Stimulated activated naive CD8-positive, alpha-beta T cell treated with anti-CD3 and anti-CD28 coated beads, Interleukin-15, amount 100 ng/mL, for 72 hours (primary cell): ENCODE measurements around the gene AAR2.

ENCODE experiments used
- ATAC-seq: fragments of 150-1000 bp; cut with Tn5 transposase; 2 replicates; pipeline ENCODE4 v1.10.0; 2021; ENCODE audit warnings: mild to moderate bottlenecking, moderate library complexity
- DNase-seq, 2 donors: peaks; one replicate each; pipeline ENCODE4 v3.0.0; 2021 to 2022
- H3K27ac Mint-ChIP-seq, 2 donors: one replicate each; pipeline ENCODE4 v1.8.0; 2022; ENCODE audit warnings: mild to moderate bottlenecking in 2 of 2, mixed read lengths in 2 of 2, moderate library complexity in 2 of 2
- H3K27me3 Mint-ChIP-seq: one replicate; pipeline ENCODE4 v1.8.0; 2022; ENCODE audit warnings: mixed read lengths
- H3K4me1 Mint-ChIP-seq: one replicate; pipeline ENCODE4 v1.8.0; 2022; ENCODE audit warnings: mild to moderate bottlenecking, mixed read lengths
- H3K4me3 Mint-ChIP-seq, 2 donors: one replicate each; pipeline ENCODE4 v1.8.0; 2022; ENCODE audit warnings: mild to moderate bottlenecking in 2 of 2, mixed read lengths in 2 of 2, moderate library complexity in 1 of 2
- H3K9me3 Mint-ChIP-seq, 2 donors: one replicate each; pipeline ENCODE4 v1.8.0; 2022; ENCODE audit warnings: mixed read lengths in 2 of 2

AAR2 gene

GRCh38 chr20:36235892-36236785 is at the start of gene AAR2:
Gene AAR2 (plus strand): TSS chr20:36236478. CDS start chr20:36239869, 3,391 bp downstream.
- Mint-ChIP-seq H3K27ac (peak within 1 kb of the TSS; percentile 86 to 93), H3K4me3 (peak within 1 kb of the TSS; percentile 84), H3K27me3 (no peaks in the 10 kb centered on the region), H3K4me1 (peaks cover 42% of the 10 kb centered on the region), H3K9me3 (no peaks in the 10 kb centered on the region)
- ATAC-seq (peak; percentile 100), DNase-seq (peak; percentile 76 to 85)

DNA sequence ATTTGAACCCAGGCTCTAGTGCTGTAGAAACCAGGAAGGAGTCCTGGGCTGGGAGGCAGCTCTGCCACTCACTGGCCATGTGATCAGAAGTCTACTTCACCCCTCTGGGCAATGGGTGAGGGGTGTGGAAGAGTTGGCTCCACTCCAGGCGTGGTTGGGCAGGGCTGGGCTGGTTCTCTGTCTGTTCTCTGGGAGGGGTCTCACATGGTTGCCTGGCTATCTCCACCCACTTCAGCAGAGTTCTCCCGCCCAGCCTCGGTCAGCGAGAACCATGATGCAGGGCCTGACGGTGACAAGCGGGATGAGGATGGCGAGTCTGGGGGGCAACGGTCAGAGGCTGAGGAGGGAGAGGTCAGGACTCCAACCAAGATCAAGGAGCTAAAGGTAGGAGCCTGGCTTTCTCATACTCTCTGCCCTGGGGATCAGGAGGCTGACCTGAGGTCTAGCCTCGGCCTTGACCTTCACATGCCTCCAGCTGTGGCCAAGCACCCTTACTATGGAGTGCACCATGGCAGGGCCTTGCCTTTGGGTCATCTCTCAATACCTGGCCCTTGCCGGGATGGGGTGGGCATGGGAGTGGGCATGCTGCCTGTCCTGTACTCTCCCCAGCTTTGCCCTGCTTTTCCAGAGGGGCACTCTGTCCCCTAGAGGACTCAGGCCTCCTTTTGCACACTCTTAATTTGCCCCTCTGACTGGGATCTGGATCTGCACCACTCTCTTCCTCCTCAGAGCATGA is 42.1 kb upstream of the AAR2 start:
- H3K4me3 Mint-ChIP-seq: no peak overlapping the region
- H3K27ac Mint-ChIP-seq: peak overlapping the region in 1 of 2 donors; percentile 54
- no peaks in the 10 kb centered on the region for H3K27me3 Mint-ChIP-seq
- DNase-seq (no peak), ATAC-seq (no peak)
- no peaks in the 10 kb centered on the region for H3K4me1 Mint-ChIP-seq
- H3K9me3 Mint-ChIP-seq: no peaks in the 10 kb centered on the region

DNA sequence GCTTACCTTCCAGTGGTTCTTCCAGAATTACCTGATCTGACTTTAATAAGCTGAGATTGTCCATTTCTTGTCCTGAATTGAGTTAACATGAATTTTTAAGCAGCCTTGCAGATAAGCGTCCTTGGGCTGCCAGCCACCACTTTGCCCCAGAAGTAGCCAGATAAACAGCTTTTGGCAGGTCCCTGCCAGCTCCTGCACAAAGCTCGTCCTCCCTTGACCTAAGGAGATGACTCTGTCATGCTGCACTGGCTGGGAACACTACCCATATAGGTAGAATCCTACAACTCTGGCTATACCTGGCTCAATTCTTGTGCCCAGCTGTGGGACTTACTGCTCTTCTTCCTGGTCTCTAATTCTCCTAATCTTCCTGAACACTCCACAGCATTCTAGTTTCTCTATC is 39.6 kb upstream of the AAR2 start:
- no peaks in the 10 kb centered on the region for H3K27me3 Mint-ChIP-seq
- H3K4me3 Mint-ChIP-seq: no peak overlapping the region
- DNase-seq: no peak

GRCh38 chr20:36197271-36197670 is 39.0 kb upstream of the AAR2 start:
- DNase-seq (no peak), ATAC-seq (no peak)
- no peaks in the 10 kb centered on the region for H3K9me3 Mint-ChIP-seq
- peak overlapping the region in 1 of 2 donors; percentile 51 for H3K27ac Mint-ChIP-seq
- H3K27me3 Mint-ChIP-seq: no peaks in the 10 kb centered on the region
- H3K4me1 Mint-ChIP-seq: no peaks in the 10 kb centered on the region
- H3K4me3 Mint-ChIP-seq: no peak overlapping the region

More for the DNA sequence above, 39.6 kb upstream of the AAR2 start:
- Mint-ChIP-seq H3K4me1 (no peaks in the 10 kb centered on the region), H3K27ac (no peak overlapping the region), H3K9me3 (no peaks in the 10 kb centered on the region)
- no peak for ATAC-seq

GRCh38 chr20:36199345-36200257 is 36.7 kb upstream of the AAR2 start:
- H3K4me3 Mint-ChIP-seq: no peak overlapping the region
- H3K4me1 Mint-ChIP-seq: peaks cover 6% of the 10 kb centered on the region
- H3K27me3 Mint-ChIP-seq: no peaks in the 10 kb centered on the region
- peak; percentile 80 for ATAC-seq
- peak overlapping the region in 1 of 2 donors; percentile 80 for H3K27ac Mint-ChIP-seq
- DNase-seq: peak; percentile 66
- no peaks in the 10 kb centered on the region for H3K9me3 Mint-ChIP-seq

- peaks cover 6% of the 10 kb centered on the region for H3K4me1 Mint-ChIP-seq
- DNase-seq (no peak), ATAC-seq (no peak)
- no peak overlapping the region for H3K4me3 Mint-ChIP-seq
- H3K27ac Mint-ChIP-seq: peak overlapping the region in 1 of 2 donors; percentile 57
- peaks cover under 1% of the 10 kb centered on the region for H3K27me3 Mint-ChIP-seq
- H3K9me3 Mint-ChIP-seq: no peaks in the 10 kb centered on the region
Observed at GRCh38 chr20:36200451-36200850, 35.8 kb upstream of the AAR2 start.

DNA sequence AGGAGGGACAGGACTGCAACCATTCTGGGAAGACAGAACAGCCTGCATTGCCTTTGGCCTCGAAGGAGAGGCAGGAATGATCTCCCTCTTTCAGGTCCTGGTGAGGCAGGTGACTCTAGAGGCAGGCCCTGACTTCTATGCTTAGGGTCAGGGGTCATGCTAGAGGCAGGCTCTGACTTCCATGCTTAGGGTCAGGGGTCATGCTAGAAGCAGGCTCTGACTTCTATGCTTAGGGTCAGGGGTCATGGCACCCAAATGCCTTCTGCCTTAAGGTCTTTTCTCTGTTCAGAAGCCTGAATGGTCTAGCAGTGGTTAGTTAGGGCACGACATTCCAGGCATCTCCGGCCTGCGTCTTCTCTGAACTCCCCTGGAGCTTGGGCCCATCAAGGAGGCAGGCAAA is 35.1 kb upstream of the AAR2 start:
- DNase-seq (no peak), ATAC-seq (no peak)
- no peaks in the 10 kb centered on the region for H3K9me3 Mint-ChIP-seq
- H3K27ac Mint-ChIP-seq: no peak overlapping the region
- H3K4me1 Mint-ChIP-seq: peaks cover 6% of the 10 kb centered on the region
- H3K4me3 Mint-ChIP-seq: no peak overlapping the region
- H3K27me3 Mint-ChIP-seq: peaks cover 8% of the 10 kb centered on the region

DNA sequence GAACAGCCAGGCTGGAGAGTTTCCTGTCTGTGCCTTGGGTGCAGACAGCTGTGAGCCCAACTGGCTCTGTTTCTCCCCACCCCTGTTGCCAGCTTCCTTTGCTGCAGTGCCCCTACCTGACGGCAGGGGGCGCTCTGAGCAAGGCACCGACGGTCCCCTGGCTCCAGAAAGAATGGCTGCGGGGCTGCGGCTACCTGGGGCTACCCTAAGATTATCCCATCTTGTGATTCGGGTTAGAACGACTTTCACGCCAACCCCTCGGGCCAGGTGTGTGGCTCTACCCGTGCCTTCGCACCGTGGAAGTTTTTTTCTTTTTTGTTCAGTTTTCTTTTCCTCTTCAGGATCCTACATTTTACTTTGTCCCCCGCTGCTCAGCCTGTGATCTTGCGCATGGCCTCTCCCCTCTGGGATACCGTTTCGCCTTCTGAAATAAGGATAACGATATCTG is 33.4 kb upstream of the AAR2 start:
- peak; percentile 83 for ATAC-seq
- peak; percentile 72 to 76 for DNase-seq
- no peak overlapping the region for H3K27ac Mint-ChIP-seq
- H3K9me3 Mint-ChIP-seq: no peaks in the 10 kb centered on the region
- peaks cover 8% of the 10 kb centered on the region for H3K27me3 Mint-ChIP-seq
- H3K4me3 Mint-ChIP-seq: no peak overlapping the region
- H3K4me1 Mint-ChIP-seq: peaks cover 6% of the 10 kb centered on the region

DNA sequence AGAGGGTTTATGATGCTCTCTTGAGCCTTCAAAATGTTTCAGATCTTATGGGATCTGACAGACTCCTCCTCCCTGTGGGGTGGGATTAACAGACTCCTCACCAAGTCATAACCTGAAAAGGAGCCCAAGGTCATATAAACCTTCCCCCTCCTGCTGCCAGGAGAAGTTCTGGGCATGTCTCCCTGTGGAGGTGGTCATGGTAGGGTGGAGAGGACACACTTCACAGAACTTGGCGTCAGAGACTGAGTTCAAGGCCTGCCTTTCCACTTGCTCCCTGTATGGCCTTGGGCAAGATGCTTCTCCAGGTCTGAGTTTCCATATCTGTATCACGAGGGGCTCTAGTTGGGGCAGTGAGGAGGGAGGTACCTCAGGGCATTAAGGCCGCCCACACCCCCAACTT is 32.4 kb upstream of the AAR2 start:
- no peaks in the 10 kb centered on the region for H3K9me3 Mint-ChIP-seq
- H3K4me3 Mint-ChIP-seq: no peak overlapping the region
- no peak overlapping the region for H3K27ac Mint-ChIP-seq
- DNase-seq: no peak
- H3K4me1 Mint-ChIP-seq: peaks cover 6% of the 10 kb centered on the region
- ATAC-seq: no peak
- H3K27me3 Mint-ChIP-seq: peaks cover 8% of the 10 kb centered on the region

- Mint-ChIP-seq H3K27me3 (peaks cover 8% of the 10 kb centered on the region), H3K27ac (no peak overlapping the region), H3K4me1 (peaks cover 6% of the 10 kb centered on the region), H3K4me3 (no peak overlapping the region), H3K9me3 (no peaks in the 10 kb centered on the region)
- DNase-seq (no peak), ATAC-seq (no peak)
Observed at GRCh38 chr20:36205026-36205425, 31.3 kb upstream of the AAR2 start.

- no peak for DNase-seq
- no peak for ATAC-seq
- Mint-ChIP-seq H3K27ac (peak overlapping the region in 1 of 2 donors; percentile 57), H3K9me3 (no peaks in the 10 kb centered on the region), H3K4me1 (peaks cover 6% of the 10 kb centered on the region), H3K4me3 (no peak overlapping the region), H3K27me3 (peaks cover 8% of the 10 kb centered on the region)
Observed at GRCh38 chr20:36206068-36206467, 30.2 kb upstream of the AAR2 start.

GRCh38 chr20:36206641-36207040 is 29.6 kb upstream of the AAR2 start:
- Mint-ChIP-seq H3K9me3 (no peaks in the 10 kb centered on the region), H3K27me3 (peaks cover 8% of the 10 kb centered on the region), H3K4me1 (peaks cover 6% of the 10 kb centered on the region), H3K27ac (peak overlapping the region in 1 of 2 donors; percentile 28), H3K4me3 (no peak overlapping the region)
- no peak for DNase-seq
- ATAC-seq: no peak

- H3K27me3 Mint-ChIP-seq: peaks cover 8% of the 10 kb centered on the region
Observed at GRCh38 chr20:36207602-36208001, 28.7 kb upstream of the AAR2 start.

DNA sequence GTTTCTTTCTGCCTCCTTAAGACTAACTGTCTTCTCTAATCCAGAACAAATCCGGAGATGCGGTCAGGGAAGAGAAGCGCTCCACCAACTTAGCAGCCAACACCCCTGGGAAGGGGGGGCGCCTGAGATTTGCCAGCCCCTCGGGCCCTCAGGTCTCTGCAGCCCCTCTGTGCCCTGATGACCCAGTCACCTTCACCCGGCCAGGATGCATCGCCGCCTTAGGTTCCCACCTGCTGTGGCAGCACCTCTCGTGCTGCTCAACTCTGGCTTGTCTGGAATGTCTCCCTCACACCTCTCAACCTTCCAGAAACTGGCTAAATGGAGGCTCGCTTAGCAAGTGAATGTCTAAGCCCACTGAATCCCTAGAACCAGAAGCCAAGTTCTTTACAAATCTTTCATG is 28.0 kb upstream of the AAR2 start:
- Mint-ChIP-seq H3K9me3 (no peaks in the 10 kb centered on the region), H3K27me3 (peaks cover 8% of the 10 kb centered on the region), H3K4me3 (no peak overlapping the region), H3K4me1 (peaks cover 2% of the 10 kb centered on the region), H3K27ac (no peak overlapping the region)
- ATAC-seq (no peak), DNase-seq (no peak)

More at GRCh38 chr20:36207602-36208001, 28.7 kb upstream of the AAR2 start:
- DNase-seq (no peak), ATAC-seq (no peak)
- peaks cover 6% of the 10 kb centered on the region for H3K4me1 Mint-ChIP-seq
- H3K4me3 Mint-ChIP-seq: no peak overlapping the region
- no peak overlapping the region for H3K27ac Mint-ChIP-seq
- no peaks in the 10 kb centered on the region for H3K9me3 Mint-ChIP-seq

DNA sequence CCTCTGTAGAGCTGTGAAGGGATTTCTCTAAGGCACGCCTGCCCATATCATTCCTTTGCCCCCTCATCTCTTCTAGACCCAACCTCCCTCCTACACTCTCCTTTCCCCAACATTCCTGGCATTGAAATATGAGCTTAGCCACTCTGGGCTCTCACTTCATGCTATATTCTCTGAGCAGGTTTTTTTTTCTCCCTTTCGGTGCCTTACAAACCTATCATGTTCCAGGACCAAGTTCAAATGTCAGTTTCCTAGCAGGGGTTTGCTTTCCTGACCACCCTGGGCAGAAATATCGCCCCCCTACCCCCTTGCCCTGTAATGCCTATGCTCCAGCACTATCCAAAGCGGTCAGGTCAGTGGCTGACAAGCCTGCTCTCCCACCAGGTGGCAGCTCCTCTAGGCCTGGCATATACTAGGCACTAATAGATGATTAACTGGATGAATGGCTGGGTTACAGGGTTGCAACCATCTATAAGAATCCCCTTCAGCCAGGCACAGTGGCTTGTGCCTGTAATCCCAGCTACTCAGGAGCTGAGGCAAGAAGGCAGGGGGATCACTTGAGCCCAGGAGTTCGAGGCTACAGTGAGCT is 25.7 kb upstream of the AAR2 start:
- peak overlapping the region in 1 of 2 donors; percentile 48 for H3K27ac Mint-ChIP-seq
- no peak for ATAC-seq
- no peak overlapping the region for H3K4me3 Mint-ChIP-seq
- DNase-seq: no peak
- H3K9me3 Mint-ChIP-seq: no peaks in the 10 kb centered on the region
- H3K27me3 Mint-ChIP-seq: peaks cover 7% of the 10 kb centered on the region
- no peaks in the 10 kb centered on the region for H3K4me1 Mint-ChIP-seq
